GM10847 (cell line): ENCODE measurements around the gene ADAMTS13.

Experiments
- POLR2A ChIP-seq: IDR thresholded peaks from 2 replicates; pipeline ENCODE4 v1.6.1; 2011; ENCODE audit not compliant: insufficient read length; ENCODE audit errors: extremely low read depth

Gene ADAMTS13

DNA sequence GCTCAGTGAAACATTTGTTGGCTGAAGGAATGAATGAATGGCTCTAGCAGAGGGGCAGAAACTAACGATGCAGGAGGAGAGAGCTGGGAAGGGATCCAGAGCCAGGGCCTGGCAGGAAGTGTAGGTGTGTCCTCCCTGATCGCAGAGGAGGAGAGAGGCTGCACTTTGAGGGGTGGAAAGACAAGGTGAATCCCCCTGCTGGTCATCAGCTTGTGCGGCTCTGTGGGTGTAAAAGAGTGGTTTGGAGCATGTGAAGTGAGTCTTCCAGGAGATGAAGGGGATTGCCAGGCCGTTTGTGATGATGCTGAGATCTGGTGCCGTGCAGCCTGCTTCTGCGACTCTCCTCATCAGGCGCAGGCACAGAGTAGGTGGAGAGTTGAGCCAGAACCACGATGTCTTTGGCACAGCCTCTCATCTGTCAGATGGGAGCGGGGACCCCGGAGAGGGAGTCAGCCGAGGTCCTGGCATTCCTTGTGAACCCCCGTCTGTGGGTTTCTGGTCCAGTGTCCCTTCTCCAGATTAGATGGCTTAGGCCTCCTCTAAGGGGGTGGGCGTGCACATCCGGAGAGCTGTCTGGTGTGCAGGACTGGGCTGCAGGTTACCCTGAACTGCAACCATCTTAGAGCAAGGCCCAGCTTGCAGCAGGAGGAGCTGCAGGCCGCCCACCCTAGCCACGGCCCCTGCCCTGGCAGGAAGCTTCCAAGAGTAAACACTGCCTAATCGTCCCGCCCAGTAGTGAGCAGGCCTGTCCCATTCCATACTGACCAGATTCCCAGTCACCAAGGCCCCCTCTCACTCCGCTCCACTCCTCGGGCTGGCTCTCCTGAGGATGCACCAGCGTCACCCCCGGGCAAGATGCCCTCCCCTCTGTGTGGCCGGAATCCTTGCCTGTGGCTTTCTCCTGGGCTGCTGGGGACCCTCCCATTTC lies at the start of gene ADAMTS13:
Gene ADAMTS13 (plus strand): TSS at position 753 of the 928 bp plus-strand sequence. CDS start 77 bp downstream, at position 830.
- TF ChIP-seq POLR2A = no peak

DNA sequence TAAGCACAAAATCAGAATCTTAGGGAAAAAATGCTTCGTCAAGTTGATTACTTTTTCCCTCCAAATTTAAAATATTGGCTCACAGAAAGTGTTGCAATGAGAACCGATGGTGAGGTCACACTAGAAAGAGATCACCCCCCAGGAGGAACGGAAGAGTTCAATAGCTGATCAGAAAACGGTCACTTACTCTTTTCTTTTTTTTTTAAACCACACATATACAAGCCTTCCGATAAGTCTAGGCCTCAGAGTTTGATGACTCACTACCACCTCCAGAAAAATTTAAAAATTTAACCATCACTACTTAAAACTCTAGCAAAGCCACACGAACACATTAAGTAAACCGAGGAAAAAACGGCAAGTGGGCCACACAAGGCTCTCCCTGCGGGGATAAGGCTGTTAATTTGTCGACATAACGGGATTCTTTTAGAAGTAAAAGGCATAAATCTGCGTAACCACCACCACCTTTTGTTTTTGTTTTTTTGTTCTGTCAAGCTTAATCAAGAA lies 47.5 kb upstream of the ADAMTS13 start:
- no peak for TF ChIP-seq POLR2A

DNA sequence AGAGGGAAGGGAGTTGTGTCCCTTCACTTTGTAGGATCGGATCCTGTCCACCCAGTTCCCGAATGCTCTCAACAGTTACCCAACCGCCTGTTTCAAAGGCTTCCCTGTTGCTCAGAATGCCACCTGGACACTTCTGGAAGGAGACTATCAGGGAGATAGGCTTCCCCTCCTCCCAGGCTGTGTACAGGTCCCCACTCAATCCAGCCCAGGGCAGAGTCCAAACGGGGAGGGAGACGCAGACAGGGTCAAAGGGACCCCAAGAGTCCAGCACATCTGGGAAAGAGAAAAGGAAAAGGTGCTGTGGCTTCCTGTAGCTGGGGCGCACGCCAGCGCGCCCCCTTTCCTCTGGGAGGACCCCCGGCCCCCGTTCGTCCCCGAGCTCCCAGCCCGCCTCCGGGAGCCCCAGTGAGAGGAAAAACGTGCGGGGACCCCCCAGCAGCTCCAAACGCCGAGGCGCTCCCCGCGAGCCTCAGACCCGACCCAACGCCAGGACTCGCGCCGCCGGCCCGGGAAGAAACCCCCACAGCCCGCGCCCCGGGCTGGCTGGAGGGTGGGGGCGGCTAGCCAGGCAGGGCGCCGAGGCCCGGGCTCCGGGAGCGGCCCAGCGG lies 46.9 kb upstream of the ADAMTS13 start:
- no peak for TF ChIP-seq POLR2A

DNA sequence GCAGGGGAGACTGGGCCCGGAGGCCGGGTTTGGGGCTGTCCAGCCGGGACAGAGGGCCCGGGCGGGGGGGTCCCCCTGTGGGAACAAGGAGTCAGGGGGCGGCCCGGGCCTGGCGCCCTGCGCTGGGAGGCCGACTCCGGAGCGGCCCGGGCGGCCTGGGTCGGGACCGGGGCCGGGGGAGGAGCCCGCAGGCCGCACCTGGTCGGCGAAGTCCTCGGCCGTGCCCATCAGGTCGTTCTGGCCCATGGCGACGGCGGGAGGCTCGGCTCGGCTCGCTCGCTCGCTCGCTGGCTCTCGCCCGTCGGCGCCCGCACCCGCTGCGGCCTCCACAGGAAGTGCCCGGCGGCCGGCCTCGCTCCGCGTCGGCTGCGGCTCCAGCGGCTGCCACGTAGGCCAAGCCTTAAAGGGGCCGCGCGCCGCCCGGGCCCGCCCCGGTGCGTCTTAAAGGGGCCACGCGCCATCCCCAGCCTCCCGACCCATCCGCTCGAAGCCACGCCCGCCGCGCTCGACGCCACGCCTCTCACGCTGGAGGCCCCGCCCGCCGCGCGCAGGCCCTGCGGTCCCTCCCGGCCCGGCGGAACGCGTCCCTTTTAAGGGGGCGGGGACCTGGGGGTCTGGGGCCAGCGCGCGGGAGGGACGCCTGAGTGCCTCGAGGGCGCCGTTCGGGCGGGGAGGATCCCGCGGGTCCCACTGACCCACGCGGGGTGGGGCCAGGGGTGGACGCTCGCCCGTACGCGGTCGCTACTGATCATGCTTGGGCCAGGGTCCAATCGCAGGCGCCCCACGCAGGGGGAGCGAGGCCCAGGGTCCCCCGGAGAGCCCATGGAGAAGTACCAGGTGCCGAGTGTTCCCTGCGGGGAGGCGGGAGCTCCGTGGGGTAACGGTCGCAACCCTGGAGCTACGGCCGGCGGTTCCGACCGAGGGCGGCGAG lies 46.2 kb upstream of the ADAMTS13 start, which contains the start of the genes STKLD1 and SURF4:
Gene STKLD1 (plus strand): TSS at position 643 of the 931 bp plus-strand sequence. CDS start 108 bp downstream, at position 751.
Gene SURF4 (minus strand): TSS at position 337 of the 931 bp plus-strand sequence. CDS start 91 bp downstream, at position 246.
- peak; percentile 87 for TF ChIP-seq POLR2A

DNA sequence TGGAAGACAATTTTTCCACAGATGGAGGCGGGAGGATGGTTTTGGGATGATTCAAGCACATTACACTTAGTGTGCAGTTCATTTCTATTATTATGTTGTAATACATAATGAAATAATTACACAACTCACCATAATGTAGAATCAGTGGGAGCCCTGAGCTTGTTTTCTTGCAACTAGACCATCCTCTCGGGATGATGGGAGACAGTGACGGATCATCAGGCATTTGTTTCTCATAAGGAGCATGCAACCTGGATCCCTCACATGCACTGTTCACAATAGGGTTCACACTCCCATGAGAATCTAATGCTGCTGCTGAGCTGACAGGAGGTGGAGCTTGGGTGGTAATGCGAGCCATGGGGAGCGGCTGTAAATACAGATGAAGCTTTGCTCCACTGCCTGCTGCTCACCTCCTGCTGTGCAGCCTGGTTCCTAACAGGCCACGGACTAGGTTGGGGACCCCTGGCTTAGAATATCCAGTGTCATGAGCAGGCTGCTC lies 44.4 kb upstream of the ADAMTS13 start:
- no peak for TF ChIP-seq POLR2A

DNA sequence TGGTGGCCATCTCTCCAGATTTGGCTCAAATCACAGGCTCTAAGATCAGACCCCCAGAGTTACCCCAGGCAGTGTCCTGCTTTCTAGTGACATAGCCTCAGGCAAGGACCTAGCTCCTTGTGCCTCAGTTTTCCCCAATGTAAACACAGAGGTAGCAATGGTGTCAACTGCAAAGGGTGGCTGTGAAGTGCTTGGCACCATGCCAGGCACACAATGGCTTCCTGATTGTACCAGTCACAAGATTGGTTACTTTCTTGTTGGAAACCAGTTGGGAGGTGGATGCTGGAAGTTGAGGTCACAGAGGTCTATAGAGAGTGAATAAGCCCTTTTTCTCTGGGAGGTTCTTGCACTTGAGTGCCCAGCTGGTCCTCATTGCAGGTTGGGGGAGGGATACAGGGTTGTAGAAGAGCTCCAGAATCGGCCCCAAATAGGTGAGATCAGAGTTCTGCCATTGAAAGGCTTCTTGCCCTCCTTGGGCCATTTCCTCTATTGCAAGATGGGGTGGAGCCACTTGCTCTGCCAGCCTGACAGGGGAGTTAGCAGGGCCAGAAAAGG lies 43.7 kb upstream of the ADAMTS13 start:
- no peak for TF ChIP-seq POLR2A

DNA sequence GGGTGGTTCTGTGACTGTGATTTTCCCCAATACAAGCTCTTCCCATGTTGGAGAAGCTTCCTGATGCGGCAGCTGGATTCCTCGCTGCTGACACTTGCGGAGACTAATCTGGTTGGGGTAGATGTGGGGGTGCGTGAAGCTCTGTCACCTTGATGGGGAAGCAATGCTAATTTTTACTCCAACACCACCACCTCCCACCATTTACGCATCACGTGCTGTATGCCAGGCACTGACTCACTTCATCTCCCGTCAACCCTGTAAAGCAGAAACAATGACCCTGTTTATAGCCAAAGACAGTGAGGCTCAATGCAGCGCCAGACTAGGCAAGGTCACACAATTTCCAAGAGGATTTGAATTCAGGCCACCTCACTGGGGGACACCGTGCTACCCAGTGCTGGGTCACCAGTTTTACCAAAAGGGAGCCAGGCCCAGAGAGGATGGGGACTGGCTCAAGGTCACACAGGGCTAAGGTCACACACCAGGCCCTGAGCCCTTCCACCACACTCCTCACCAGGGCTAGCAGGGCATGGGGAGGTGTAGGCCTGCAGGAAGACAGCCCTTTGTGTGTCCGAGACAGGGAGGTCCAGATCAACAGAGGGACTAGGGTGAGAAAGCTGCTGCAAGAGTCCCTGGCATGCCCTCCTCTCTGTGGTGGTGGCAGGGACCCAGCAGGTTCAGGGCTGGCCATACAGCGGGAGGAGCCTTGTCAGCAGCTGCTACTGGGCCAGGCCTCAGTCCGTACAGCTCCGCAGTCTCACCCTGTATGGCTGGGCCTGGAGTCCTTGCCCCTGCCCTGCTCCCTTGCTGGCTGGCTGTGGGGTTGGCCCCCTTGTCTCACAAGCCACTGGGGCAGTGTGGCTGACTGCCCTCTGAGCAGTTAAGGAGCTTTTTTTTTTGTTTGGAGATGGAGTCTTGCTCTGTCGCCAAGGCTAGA lies 42.7 kb upstream of the ADAMTS13 start:
- no peak for TF ChIP-seq POLR2A

DNA sequence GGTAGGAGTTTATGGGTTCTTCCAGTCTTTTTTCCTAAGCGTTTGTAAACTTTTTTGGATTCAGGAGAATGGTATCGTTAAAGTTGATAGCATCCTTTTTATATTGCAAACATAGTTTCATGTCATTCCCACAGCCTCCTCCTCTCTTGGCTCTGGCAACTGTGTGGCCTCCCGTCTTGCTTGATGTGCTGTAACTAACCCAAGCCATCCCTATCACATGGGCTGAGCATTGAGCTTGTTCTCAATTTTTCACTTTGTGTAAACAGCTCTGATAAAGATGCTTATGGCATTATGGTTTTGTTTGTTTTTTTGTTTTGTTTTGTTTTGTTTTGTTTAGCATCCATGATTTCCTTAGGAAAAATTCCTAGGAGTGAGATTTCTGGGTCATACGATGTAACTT lies 41.4 kb upstream of the ADAMTS13 start:
- no peak for TF ChIP-seq POLR2A

DNA sequence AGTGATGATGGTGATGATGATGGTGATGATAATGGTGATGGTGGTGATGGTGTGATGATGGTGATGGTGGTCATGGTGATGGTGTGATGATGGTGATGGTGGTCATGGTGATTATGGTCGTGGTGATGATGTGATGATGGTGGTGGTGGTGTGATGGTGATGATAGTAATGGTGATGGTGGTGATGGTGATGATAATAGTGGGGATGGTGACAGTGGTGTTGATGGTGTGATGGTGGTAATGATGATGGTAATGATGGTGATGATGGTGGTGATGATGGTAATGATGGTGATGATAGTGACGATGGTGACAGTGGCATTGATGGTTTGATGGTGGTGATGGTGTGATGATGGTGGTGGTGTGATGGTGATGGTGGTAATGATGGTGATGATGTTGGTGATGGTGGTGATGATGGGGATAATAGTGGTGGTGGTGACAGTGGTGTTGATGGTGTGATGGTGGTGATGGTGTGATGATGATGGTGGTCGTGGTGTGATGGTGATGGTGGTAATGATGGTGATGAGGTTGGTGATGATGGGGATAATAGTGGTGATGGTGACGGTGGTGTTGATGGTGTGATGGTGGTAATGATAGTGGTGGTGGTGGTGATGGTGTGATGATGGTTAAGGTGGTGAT lies 39.5 kb upstream of the ADAMTS13 start:
- TF ChIP-seq POLR2A = no peak

DNA sequence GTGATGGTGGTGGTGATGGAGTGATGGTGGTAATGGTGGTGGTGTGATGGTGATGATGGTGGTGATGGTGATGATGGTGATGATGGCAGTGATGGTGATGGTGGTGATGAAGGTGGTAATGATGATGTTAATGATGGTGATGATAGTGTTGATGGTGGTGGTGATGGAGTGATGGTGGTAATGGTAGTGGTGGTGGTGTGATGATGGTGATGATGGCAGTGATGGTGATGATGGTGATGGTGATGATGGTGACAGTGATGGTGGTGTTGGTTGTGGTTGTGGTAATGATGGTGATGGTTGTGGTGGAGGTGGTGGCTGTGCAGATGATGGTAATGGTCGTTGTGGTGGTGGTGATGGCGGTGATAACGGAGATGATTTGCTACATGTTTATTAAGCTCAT lies 38.7 kb upstream of the ADAMTS13 start:
- no peak for TF ChIP-seq POLR2A

DNA sequence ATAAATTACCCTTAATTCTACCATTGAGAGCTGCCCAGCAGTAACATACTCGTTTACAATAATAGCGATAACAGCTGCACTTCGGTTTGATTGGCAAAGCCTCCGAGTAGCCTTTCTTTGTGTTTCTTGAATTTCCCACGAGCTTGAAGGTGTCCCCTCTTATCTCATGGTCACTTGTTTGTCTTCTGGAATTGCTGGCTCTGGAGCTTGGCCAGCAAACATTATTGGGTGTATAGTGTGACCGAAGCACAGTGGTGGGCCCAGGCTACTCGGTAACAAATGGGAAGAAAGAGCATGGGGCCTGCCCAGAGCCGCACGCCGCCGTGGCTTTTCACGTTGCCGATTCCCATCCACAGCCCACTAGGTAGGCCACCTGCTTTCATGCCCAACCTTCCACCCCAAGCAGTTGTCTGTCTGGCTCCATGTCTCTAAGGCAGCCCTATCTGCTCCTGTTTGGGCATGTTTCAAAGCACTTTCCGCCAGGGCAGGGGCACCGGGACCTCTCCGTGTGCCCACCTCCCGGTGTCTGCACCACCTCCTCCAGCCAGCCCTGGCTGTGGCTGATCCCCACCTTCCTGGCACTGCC lies 37.3 kb upstream of the ADAMTS13 start:
- TF ChIP-seq POLR2A = no peak

DNA sequence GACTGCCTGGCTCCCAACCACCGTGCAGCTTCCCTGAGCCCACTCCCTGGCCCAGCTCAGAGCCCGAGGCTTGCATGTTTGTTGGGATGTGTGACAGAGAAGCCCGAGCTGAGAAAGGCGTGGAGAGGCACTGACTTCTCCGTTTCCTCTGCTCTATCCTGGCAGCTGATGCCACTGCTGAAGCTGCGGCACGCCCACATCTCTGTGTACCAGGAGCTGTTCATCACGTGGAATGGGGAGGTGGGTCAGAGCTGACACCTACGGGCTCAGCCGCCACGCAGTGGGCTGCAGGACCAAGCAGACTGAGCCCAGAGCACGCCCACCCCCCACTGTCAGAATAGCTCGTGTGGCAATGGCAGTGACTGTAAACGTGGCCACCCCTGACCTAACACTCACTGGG lies 36.7 kb upstream of the ADAMTS13 start:
- no peak for TF ChIP-seq POLR2A
